ENCODE data around the gene PTK7. TPM values are rescaled to one million over a fixed set of nuclear protein-coding genes. Genes with fewer than 3 reads are reported as not detected.

Gene PTK7
- total RNA-seq = 36.9 and 42.9 TPM in 2 replicates

DNA sequence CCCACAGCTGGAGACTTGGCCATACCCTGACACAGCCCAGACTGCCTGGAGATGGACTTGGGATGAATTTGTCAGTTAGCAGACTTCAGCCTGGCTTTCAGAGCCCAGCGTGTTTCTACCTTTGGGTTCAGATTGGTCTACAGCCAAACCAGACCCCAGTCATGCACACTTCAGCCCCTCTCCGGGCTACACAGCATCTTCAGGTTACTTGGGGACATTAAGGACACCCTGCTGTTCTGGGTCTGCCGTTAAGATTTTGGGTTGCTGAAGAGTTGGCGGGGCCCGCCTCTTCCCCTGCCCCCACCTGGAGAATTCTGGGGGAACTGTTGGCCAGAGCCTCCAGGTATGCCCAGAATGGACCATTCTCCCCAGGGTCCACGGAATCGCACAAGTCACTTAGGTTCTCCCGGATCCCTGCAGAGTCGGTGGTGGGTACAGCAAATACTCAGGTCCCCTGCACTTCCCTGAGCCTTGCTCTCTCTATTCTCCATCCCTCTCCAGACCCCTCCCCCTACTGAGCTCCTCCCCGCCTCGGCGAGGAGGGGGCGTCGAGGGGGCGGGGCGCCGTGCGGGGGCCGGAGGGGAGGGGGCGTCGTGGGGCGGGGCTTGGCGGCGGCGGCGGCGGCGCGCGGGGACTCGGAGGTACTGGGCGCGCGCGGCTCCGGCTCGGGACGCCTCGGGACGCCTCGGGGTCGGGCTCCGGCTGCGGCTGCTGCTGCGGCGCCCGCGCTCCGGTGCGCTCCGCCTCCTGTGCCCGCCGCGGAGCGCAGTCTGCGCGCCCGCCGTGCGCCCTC lies at the start of gene PTK7:
TSS of gene PTK7 (plus strand) at position 645 of the 794 bp plus-strand sequence. CDS start 175 bp downstream, outside the sequence.

GRCh38 chr6:43053545-43054205 lies 22.4 kb upstream of the PTK7 start, which contains the start of gene CUL7:
Gene CUL7, minus strand, starts transcription at chr6:43053851. Its CDS starts 1,063 bp downstream, at chr6:43052788.

DNA sequence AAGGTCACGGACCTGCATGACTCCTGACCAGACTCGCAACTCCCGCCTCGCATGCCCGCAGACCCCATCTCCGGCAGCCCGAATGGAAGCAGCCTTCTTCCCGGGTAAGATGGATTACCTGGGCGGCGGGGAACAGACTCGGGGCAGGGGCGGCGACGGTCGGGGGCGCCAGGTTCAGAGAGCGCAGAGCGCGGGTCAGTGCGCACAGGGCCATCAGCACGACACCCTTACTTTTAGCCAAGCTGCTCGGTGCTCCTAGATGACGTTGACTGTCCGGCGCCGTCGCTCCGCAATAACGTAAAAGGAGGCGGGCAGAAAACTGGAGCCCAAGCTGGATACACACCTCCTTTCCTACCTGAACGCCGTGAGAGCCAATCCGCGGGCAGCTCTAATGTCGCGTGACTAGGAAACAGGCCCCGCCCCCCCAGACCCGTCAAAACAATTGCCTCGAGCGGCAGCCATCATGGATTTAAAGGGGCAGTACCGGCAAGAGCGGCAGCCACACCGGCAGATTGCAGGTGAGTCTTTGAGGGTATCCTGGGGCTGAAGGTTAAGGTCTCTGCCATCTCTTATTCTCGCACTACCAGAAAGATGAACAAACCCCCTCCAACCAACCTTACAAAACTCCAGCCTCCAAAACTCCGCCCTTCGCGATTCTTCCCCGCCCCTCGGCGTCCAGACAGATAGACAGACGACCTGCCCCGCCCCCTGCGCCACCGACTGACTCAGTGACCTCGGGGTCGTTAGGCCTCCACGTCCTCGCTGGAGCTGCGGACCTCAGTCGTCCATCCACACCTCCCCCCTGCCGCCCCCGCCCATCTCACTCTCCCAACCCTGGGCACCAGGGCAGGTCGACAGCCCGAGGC lies 16.7 kb upstream of the PTK7 start, which contains the start of the genes KLC4 and MRPL2:
TSS of gene KLC4 (plus strand) at position 464 of the 866 bp plus-strand sequence. CDS start 1,705 bp downstream, outside the sequence.
TSS of gene MRPL2 (minus strand) at position 267 of the 866 bp plus-strand sequence. CDS start at position 214, 53 bp downstream.

DNA sequence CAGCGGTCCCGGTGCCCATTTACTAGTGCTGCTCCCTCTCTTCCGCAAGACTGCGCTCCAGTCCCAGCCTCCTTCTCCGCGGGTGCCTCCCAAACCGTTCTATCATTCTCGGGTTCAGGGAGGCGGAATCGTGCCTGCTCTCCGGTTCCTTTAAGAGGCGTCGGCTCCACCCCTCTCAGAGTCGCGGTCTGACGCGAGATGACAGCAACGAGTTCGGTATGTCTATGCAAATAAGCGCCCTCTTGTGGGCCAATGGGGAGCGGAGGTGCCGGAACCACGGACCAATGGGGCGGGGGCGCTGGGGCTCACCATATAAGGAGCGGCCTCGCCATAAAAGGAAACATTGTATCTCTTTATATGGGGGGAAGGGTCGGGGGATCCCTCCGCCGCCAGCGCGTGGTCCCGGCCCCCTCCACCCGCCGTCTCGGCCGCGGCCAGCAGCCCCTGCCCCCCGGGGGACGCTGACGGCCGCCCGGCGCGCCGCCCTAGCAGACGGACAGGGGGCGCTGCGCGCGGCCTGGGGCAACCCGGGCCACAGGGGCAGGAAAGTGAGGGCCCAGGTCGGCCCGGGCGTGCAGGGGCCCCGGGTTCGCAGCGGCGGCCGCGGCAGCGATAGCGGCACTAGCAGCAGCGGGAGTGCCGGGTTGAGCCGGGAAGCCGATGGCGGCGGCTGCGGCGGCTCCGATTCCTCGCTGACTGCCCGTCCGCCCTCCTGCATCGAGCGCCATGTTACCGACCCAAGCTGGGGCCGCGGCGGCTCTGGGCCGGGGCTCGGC lies 95.0 kb downstream of the PTK7 start, which contains the start of gene SRF:
TSS of gene SRF (plus strand) at position 339 of the 776 bp plus-strand sequence. CDS start at position 727, 388 bp downstream.

DNA sequence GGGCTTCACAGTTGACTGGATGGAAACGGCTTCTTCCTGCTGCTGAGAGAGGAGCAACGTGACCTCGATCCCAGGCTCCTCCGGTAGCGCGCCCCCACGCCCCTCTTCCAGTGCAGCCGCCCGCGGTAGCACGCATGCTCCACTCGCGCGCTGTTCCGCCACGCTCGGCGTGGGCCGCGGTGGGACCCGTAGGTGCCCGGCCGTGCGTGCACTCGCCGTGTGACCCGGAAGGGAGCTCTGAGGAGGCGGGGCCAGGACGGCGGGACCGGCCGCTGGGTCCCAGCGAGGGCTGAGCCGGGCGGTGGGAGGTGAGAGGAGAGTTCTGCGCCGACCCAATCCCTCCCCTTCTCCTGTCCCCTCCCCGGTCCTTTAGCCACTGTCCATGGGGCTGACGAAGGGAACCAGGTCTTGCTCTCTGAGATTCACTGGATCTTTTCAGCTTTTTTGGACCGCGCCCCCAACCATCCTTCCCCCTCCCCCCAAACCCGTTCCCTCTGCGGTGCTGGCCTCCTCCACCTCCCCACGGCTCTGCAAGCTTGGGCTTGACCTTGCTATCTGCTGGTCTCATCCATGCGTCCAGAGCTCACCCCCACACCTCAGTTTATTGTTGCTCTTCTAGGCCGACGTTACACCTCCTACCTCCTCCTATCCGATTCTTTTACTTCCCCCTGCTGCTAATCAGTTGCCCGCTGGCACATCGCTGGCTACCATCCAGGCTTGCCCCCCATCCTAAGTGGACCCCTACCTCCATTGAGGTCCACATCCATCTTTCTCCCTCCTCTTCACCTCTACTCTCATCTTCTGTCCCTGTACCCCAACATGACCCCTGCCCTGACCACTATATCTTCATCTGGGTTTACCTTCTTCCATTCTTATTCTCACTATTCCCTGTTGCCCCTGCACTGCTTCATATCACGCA lies 106.1 kb downstream of the PTK7 start, which contains the start of gene CUL9:
TSS of gene CUL9 (plus strand) at position 255 of the 919 bp plus-strand sequence. CDS start 2,115 bp downstream, outside the sequence.

Other genes with a start within 250 kb of the PTK7 start
- 175 and 204 TPM in 2 replicates for gene RPL7L1, start 196.7 kb upstream of the PTK7 start, total RNA-seq
- gene PTCRA, start 160.3 kb upstream of the PTK7 start, total RNA-seq = not detected in 2 replicates
- gene CNPY3, start 146.8 kb upstream of the PTK7 start, total RNA-seq = 25.7 and 52.1 TPM in 2 replicates
- not detected in 2 replicates for gene GNMT, start 115.6 kb upstream of the PTK7 start, total RNA-seq
- gene PEX6, start 97.1 kb upstream of the PTK7 start, total RNA-seq = 13.3 and 26.4 TPM in 2 replicates
- gene PPP2R5D, start 91.7 kb upstream of the PTK7 start, total RNA-seq = 27.7 and 31.2 TPM in 2 replicates
- 61.7 and 72.5 TPM in 2 replicates for gene MEA1, start 62.4 kb upstream of the PTK7 start, total RNA-seq
- 129 and 140 TPM in 2 replicates for gene KLHDC3, start 62.1 kb upstream of the PTK7 start, total RNA-seq
- gene RRP36, start 54.7 kb upstream of the PTK7 start, total RNA-seq = 117 and 139 TPM in 2 replicates
- gene CUL7, start 22.5 kb upstream of the PTK7 start, total RNA-seq = 25.8 and 26.6 TPM in 2 replicates
- 26.0 and 28.9 TPM in 2 replicates for gene MRPL2, start 16.9 kb upstream of the PTK7 start, total RNA-seq
- 16.6 and 17.8 TPM in 2 replicates for gene KLC4, start 16.7 kb upstream of the PTK7 start, total RNA-seq
- 16.6 and 20.5 TPM in 2 replicates for gene SRF, start 95.0 kb downstream of the PTK7 start, total RNA-seq
- 16.6 and 24.0 TPM in 2 replicates for gene CUL9, start 105.9 kb downstream of the PTK7 start, total RNA-seq
- 44.8 and 60.4 TPM in 2 replicates for gene DNPH1, start 153.2 kb downstream of the PTK7 start, total RNA-seq
- gene TTBK1, start 167.2 kb downstream of the PTK7 start, total RNA-seq = under 0.01 and 0.15 TPM in 2 replicates
- gene SLC22A7, start 221.9 kb downstream of the PTK7 start, total RNA-seq = not detected in 2 replicates
- not detected in 2 replicates for gene CRIP3, start 232.5 kb downstream of the PTK7 start, total RNA-seq